ENCODE measurements around the gene SEPTIN12. TPM values are rescaled to one million over a fixed set of nuclear protein-coding genes. Genes with fewer than 3 reads are reported as not detected.
"Not testable (repeated sequence)": the region's sequence is repeated elsewhere in the genome, so short reads cannot be mapped to it uniquely, and the experiment has no call there.

Gene SEPTIN12
- total RNA-seq, 2 experiments from 2014 or later: not detected

GRCh38 chr16:4792951-4793513 is 4.9 kb upstream of the SEPTIN12 start:
- Mint-ChIP-seq H3K4me3 (no peak overlapping the region), H3K27ac (no peak overlapping the region), H3K4me1 (no peaks in the 10 kb centered on the region), H3K27me3 (peaks cover 2% of the 10 kb centered on the region), H3K9me3 (ENCODE audit: low read depth) (no peaks in the 10 kb centered on the region), H3K36me3 (ENCODE audit: low read depth) (no peaks in the 10 kb centered on the region)
- intact Hi-C loops (cut with DNase I, micrococcal nuclease): no loop called here
- no peak for DNase-seq
- CTCF ChIA-PET: no interaction called here
- POLR2A ChIA-PET: no interaction called here
- no peak for ATAC-seq

GRCh38 chr16:4790871-4791270 is 2.7 kb upstream of the SEPTIN12 start:
- Mint-ChIP-seq H3K27ac (no peak overlapping the region), H3K27me3 (peaks cover 2% of the 10 kb centered on the region), H3K36me3 (ENCODE audit: low read depth) (no peaks in the 10 kb centered on the region), H3K4me1 (no peaks in the 10 kb centered on the region), H3K9me3 (ENCODE audit: low read depth) (no peaks in the 10 kb centered on the region), H3K4me3 (no peak overlapping the region)
- POLR2A ChIA-PET: no interaction called here
- ATAC-seq (peak; percentile 55), DNase-seq (no peak)
- intact Hi-C loops (cut with DNase I, micrococcal nuclease): no loop called here
- CTCF ChIA-PET: no interaction called here

GRCh38 chr16:4790261-4790660 is 2.1 kb upstream of the SEPTIN12 start:
- Mint-ChIP-seq H3K27me3 (peaks cover 2% of the 10 kb centered on the region), H3K27ac (no peak overlapping the region), H3K4me3 (no peak overlapping the region), H3K36me3 (ENCODE audit: low read depth) (no peaks in the 10 kb centered on the region), H3K4me1 (no peaks in the 10 kb centered on the region), H3K9me3 (ENCODE audit: low read depth) (no peaks in the 10 kb centered on the region)
- no peak for DNase-seq
- ATAC-seq: no peak
- intact Hi-C loops (cut with DNase I, micrococcal nuclease): no loop called here
- POLR2A ChIA-PET: no interaction called here
- CTCF ChIA-PET: interaction anchor here (0.6 kb wide), 1 partner anchor 372 kb away, joined by 3 read pairs; no protein-coding TSS in a partner anchor

GRCh38 chr16:4788910-4789309 is 765 bp upstream of the SEPTIN12 start:
- intact Hi-C loops (cut with DNase I, micrococcal nuclease): no loop called here
- Mint-ChIP-seq H3K36me3 (ENCODE audit: low read depth) (no peaks in the 10 kb centered on the region), H3K27ac (no peak overlapping the region), H3K27me3 (peaks cover 2% of the 10 kb centered on the region), H3K9me3 (ENCODE audit: low read depth) (no peaks in the 10 kb centered on the region), H3K4me3 (no peak overlapping the region), H3K4me1 (no peaks in the 10 kb centered on the region)
- ChIA-PET CTCF (no interaction called here), POLR2A (no interaction called here)
- no peak for DNase-seq
- ATAC-seq: no peak

GRCh38 chr16:4788489-4788889 is 344 bp upstream of the SEPTIN12 start:
- H3K36me3 Mint-ChIP-seq (ENCODE audit: low read depth): no peaks in the 10 kb centered on the region
- intact Hi-C loops (cut with DNase I, micrococcal nuclease): no loop called here
- CTCF ChIA-PET: interaction anchor here (0.6 kb wide), 1 partner anchor 44 kb away, joined by 3 read pairs; no protein-coding TSS in a partner anchor
- no peaks in the 10 kb centered on the region for H3K9me3 Mint-ChIP-seq (ENCODE audit: low read depth)
- no peak overlapping the region for H3K27ac Mint-ChIP-seq
- peaks cover 2% of the 10 kb centered on the region for H3K27me3 Mint-ChIP-seq
- POLR2A ChIA-PET: no interaction called here
- no peak for DNase-seq
- no peak overlapping the region for H3K4me3 Mint-ChIP-seq
- no peak for ATAC-seq
- no peaks in the 10 kb centered on the region for H3K4me1 Mint-ChIP-seq

- peaks cover 2% of the 10 kb centered on the region for H3K27me3 Mint-ChIP-seq
- no peaks in the 10 kb centered on the region for H3K4me1 Mint-ChIP-seq
- no peaks in the 10 kb centered on the region for H3K9me3 Mint-ChIP-seq (ENCODE audit: low read depth)
- no peak overlapping the region for H3K27ac Mint-ChIP-seq
- ChIA-PET POLR2A (no interaction called here), CTCF (interaction anchor here (0.7 kb wide), 1 partner anchor 413 kb away, joined by 3 read pairs; no protein-coding TSS in a partner anchor)
- DNase-seq (no peak), ATAC-seq (no peak)
- H3K4me3 Mint-ChIP-seq: no peak overlapping the region
- H3K36me3 Mint-ChIP-seq (ENCODE audit: low read depth): no peaks in the 10 kb centered on the region
- intact Hi-C loops (cut with DNase I, micrococcal nuclease): no loop called here
Observed at GRCh38 chr16:4787068-4787467, 1.1 kb downstream of the SEPTIN12 start.

GRCh38 chr16:4785758-4786433 is 2.2 kb downstream of the SEPTIN12 start:
- H3K27ac Mint-ChIP-seq: no peak overlapping the region
- no peaks in the 10 kb centered on the region for H3K9me3 Mint-ChIP-seq (ENCODE audit: low read depth)
- CTCF ChIA-PET: interaction anchor here (1.2 kb wide), 1 partner anchor 14 kb away, joined by 3 read pairs; no protein-coding TSS in a partner anchor
- DNase-seq (no peak), ATAC-seq (no peak)
- intact Hi-C loops (cut with DNase I, micrococcal nuclease): no loop called here
- H3K4me3 Mint-ChIP-seq: no peak overlapping the region
- H3K36me3 Mint-ChIP-seq (ENCODE audit: low read depth): no peaks in the 10 kb centered on the region
- no peaks in the 10 kb centered on the region for H3K27me3 Mint-ChIP-seq
- no peaks in the 10 kb centered on the region for H3K4me1 Mint-ChIP-seq
- POLR2A ChIA-PET: no interaction called here

- H3K4me1 Mint-ChIP-seq; H3K4me3 Mint-ChIP-seq; H3K36me3 Mint-ChIP-seq (ENCODE audit: low read depth); H3K9me3 Mint-ChIP-seq (ENCODE audit: low read depth); H3K27me3 Mint-ChIP-seq; ATAC-seq; H3K27ac Mint-ChIP-seq; CTCF ChIA-PET; intact Hi-C loops (cut with DNase I, micrococcal nuclease); DNase-seq; POLR2A ChIA-PET: not testable (repeated sequence)
Observed at GRCh38 chr16:4784444-4784987, 3.6 kb downstream of the SEPTIN12 start.

GRCh38 chr16:4783951-4784336 is 4.2 kb downstream of the SEPTIN12 start:
- H3K4me1 Mint-ChIP-seq: no peaks in the 10 kb centered on the region
- H3K27me3 Mint-ChIP-seq: no peaks in the 10 kb centered on the region
- ChIA-PET CTCF (no interaction called here), POLR2A (no interaction called here)
- intact Hi-C loops (cut with DNase I, micrococcal nuclease): no loop called here
- no peak for ATAC-seq
- no peaks in the 10 kb centered on the region for H3K36me3 Mint-ChIP-seq (ENCODE audit: low read depth)
- DNase-seq: no peak
- H3K9me3 Mint-ChIP-seq (ENCODE audit: low read depth): no peaks in the 10 kb centered on the region
- no peak overlapping the region for H3K4me3 Mint-ChIP-seq
- no peak overlapping the region for H3K27ac Mint-ChIP-seq

GRCh38 chr16:4783251-4783950 is 4.7 kb downstream of the SEPTIN12 start:
- Mint-ChIP-seq H3K4me3 (no peak overlapping the region), H3K4me1 (no peaks in the 10 kb centered on the region), H3K9me3 (ENCODE audit: low read depth) (no peaks in the 10 kb centered on the region), H3K27ac (no peak overlapping the region), H3K27me3 (no peaks in the 10 kb centered on the region), H3K36me3 (ENCODE audit: low read depth) (no peaks in the 10 kb centered on the region)
- POLR2A ChIA-PET: no interaction called here
- DNase-seq: no peak
- CTCF ChIA-PET: no interaction called here
- ATAC-seq: no peak
- intact Hi-C loops (cut with DNase I, micrococcal nuclease): no loop called here

- Mint-ChIP-seq H3K4me3 (no peak overlapping the region), H3K27me3 (no peaks in the 10 kb centered on the region), H3K4me1 (no peaks in the 10 kb centered on the region), H3K27ac (no peak overlapping the region), H3K9me3 (ENCODE audit: low read depth) (no peaks in the 10 kb centered on the region), H3K36me3 (ENCODE audit: low read depth) (no peaks in the 10 kb centered on the region)
- DNase-seq: no peak
- intact Hi-C loops (cut with DNase I, micrococcal nuclease): no loop called here
- ChIA-PET CTCF (no interaction called here), POLR2A (no interaction called here)
- ATAC-seq: no peak
Observed at GRCh38 chr16:4780235-4780634, 7.9 kb downstream of the SEPTIN12 start.

GRCh38 chr16:4778050-4778392 is 10.1 kb downstream of the SEPTIN12 start:
- no peak overlapping the region for H3K27ac Mint-ChIP-seq
- no peaks in the 10 kb centered on the region for H3K27me3 Mint-ChIP-seq
- CTCF ChIA-PET: no interaction called here
- H3K4me3 Mint-ChIP-seq: no peak overlapping the region
- ATAC-seq (no peak), DNase-seq (no peak)
- H3K4me1 Mint-ChIP-seq: no peaks in the 10 kb centered on the region
- no peaks in the 10 kb centered on the region for H3K36me3 Mint-ChIP-seq (ENCODE audit: low read depth)
- intact Hi-C loops (cut with DNase I, micrococcal nuclease): no loop called here
- H3K9me3 Mint-ChIP-seq (ENCODE audit: low read depth): no peaks in the 10 kb centered on the region
- POLR2A ChIA-PET: no interaction called here
